ENCODE measurements around the gene IRAK1BP1. TPM values are rescaled to one million over a fixed set of nuclear protein-coding genes. Genes with fewer than 3 reads are reported as not detected.
"Not testable (repeated sequence)": the region's sequence is repeated elsewhere in the genome, so short reads cannot be mapped to it uniquely, and the experiment has no call there.

Gene IRAK1BP1
- total RNA-seq, 1 donor from 2014 or later = 3.2 TPM

DNA sequence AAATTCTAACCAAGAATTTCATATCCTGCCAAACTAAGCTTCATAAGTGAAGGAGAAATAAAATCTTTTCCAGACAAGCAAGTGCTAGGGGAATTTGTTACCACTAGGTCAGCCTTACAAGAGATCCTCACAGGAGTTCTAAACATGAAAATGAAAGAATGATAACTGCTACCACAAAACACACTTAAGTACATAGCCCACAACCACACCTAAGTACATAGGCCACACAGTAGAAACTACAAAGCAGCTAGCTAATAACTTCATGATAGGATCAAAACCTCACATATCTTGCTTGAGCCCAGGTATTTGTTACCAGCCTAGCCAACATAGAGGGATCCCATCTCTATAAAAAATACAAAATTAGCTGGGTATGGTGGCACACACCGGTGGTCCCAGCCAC is 50.4 kb downstream of the IRAK1BP1 start:
- Mint-ChIP-seq H3K9me3 (ENCODE audit: unreplicated experiment) (peaks cover 32% of the 10 kb centered on the region), H3K27ac (ENCODE audit: unreplicated experiment) (no peak overlapping the region), H3K4me1 (ENCODE audit: unreplicated experiment) (no peaks in the 10 kb centered on the region), H3K27me3 (ENCODE audit: unreplicated experiment) (no peaks in the 10 kb centered on the region), H3K4me3 (ENCODE audit: unreplicated experiment) (no peak overlapping the region), H3K36me3 (ENCODE audit: unreplicated experiment) (peaks cover 4% of the 10 kb centered on the region)
- no peak for TF ChIP-seq CTCF (IDR thresholded peaks at IDR 0.05)
- no peak for DNase-seq (ENCODE audit: extremely low spot score, unreplicated experiment)

GRCh38 chr6:78921168-78921567 is 53.8 kb downstream of the IRAK1BP1 start:
- H3K4me3 Mint-ChIP-seq (ENCODE audit: unreplicated experiment); H3K36me3 Mint-ChIP-seq (ENCODE audit: unreplicated experiment); DNase-seq (ENCODE audit: extremely low spot score, unreplicated experiment); H3K27ac Mint-ChIP-seq (ENCODE audit: unreplicated experiment); H3K27me3 Mint-ChIP-seq (ENCODE audit: unreplicated experiment); H3K4me1 Mint-ChIP-seq (ENCODE audit: unreplicated experiment): not testable (repeated sequence)
- H3K9me3 Mint-ChIP-seq (ENCODE audit: unreplicated experiment) = peaks cover 53% of the 10 kb centered on the region

- Mint-ChIP-seq H3K4me1 (ENCODE audit: unreplicated experiment) (no peaks in the 10 kb centered on the region), H3K4me3 (ENCODE audit: unreplicated experiment) (no peak overlapping the region), H3K9me3 (ENCODE audit: unreplicated experiment) (peaks cover 55% of the 10 kb centered on the region), H3K36me3 (ENCODE audit: unreplicated experiment) (peaks cover 2% of the 10 kb centered on the region), H3K27ac (ENCODE audit: unreplicated experiment) (no peak overlapping the region), H3K27me3 (ENCODE audit: unreplicated experiment) (no peaks in the 10 kb centered on the region)
- TF ChIP-seq CTCF (IDR thresholded peaks at IDR 0.05) = no peak
- no peak for DNase-seq (ENCODE audit: extremely low spot score, unreplicated experiment)
These were observed 58.0 kb downstream of the IRAK1BP1 start for GRCh38 chr6:78925317-78925716.

DNA sequence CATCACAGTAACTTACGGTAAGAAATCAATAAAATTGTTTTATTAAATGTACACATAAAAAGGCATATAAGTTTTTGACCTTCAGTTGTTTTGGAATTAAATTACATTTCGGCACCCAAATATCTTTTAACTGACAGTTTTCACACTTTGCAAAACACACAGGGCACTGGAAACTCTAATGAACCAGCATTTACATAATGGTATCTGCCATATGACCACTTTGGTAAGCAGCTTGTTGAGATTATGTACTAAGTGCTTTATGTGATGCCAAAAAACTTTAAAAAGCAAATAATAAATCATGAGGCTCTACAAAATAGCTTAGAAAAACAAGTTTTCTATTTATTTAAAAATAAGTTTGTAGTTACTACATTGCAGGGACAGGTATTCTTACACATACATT is 68.2 kb downstream of the IRAK1BP1 start:
- no peak overlapping the region for H3K4me3 Mint-ChIP-seq (ENCODE audit: unreplicated experiment)
- no peak for DNase-seq (ENCODE audit: extremely low spot score, unreplicated experiment)
- no peak for TF ChIP-seq CTCF (IDR thresholded peaks at IDR 0.05)
- no peak overlapping the region for H3K27ac Mint-ChIP-seq (ENCODE audit: unreplicated experiment)
- no peaks in the 10 kb centered on the region for H3K4me1 Mint-ChIP-seq (ENCODE audit: unreplicated experiment)
- H3K36me3 Mint-ChIP-seq (ENCODE audit: unreplicated experiment) = peaks cover 26% of the 10 kb centered on the region
- H3K9me3 Mint-ChIP-seq (ENCODE audit: unreplicated experiment) = peaks cover 5% of the 10 kb centered on the region
- no peaks in the 10 kb centered on the region for H3K27me3 Mint-ChIP-seq (ENCODE audit: unreplicated experiment)

GRCh38 chr6:78936515-78936914 is 69.2 kb downstream of the IRAK1BP1 start:
- Mint-ChIP-seq H3K27me3 (ENCODE audit: unreplicated experiment) (no peaks in the 10 kb centered on the region), H3K4me3 (ENCODE audit: unreplicated experiment) (no peak overlapping the region), H3K36me3 (ENCODE audit: unreplicated experiment) (peaks cover 35% of the 10 kb centered on the region), H3K4me1 (ENCODE audit: unreplicated experiment) (no peaks in the 10 kb centered on the region), H3K9me3 (ENCODE audit: unreplicated experiment) (peaks cover 5% of the 10 kb centered on the region), H3K27ac (ENCODE audit: unreplicated experiment) (no peak overlapping the region)
- no peak for TF ChIP-seq CTCF (IDR thresholded peaks at IDR 0.05)
- no peak for DNase-seq (ENCODE audit: extremely low spot score, unreplicated experiment)

DNA sequence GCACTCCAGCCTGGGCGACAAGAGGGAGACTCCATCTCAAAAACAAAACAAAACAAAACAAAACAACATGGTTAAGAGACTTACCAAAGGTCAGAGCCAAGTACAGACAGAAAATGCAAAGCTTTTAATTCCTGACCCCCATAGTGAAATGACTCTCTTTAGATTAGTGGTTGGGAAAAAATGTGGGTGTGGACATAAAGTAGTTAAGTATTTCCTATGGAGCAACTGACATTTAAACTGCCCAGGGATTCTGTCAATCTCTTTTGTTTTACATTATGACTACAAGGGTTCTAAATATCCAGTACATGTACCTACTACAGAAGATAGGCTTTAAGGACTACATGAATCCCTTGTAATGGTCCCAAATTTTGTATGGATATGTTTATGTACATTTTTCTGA is 75.1 kb downstream of the IRAK1BP1 start:
- Mint-ChIP-seq H3K4me3 (ENCODE audit: unreplicated experiment) (no peak overlapping the region), H3K4me1 (ENCODE audit: unreplicated experiment) (peaks cover 12% of the 10 kb centered on the region), H3K36me3 (ENCODE audit: unreplicated experiment) (peaks cover 56% of the 10 kb centered on the region), H3K27me3 (ENCODE audit: unreplicated experiment) (no peaks in the 10 kb centered on the region), H3K27ac (ENCODE audit: unreplicated experiment) (no peak overlapping the region), H3K9me3 (ENCODE audit: unreplicated experiment) (no peaks in the 10 kb centered on the region)
- no peak for TF ChIP-seq CTCF (IDR thresholded peaks at IDR 0.05)
- DNase-seq (ENCODE audit: extremely low spot score, unreplicated experiment) = no peak
